Transverse colon (tissue), 3 donors: ENCODE data around the gene FBXO34.

ENCODE experiments used
- EP300 ChIP-seq: sonication (generic); formaldehyde crosslinking; IDR thresholded peaks from one replicate; pipeline ENCODE4 v1.6.1; 2017; ENCODE audit warnings: antibody characterized with exemption, low read depth
- POLR2A ChIP-seq: fragments of 450-650 bp; IDR thresholded peaks from one replicate; pipeline ENCODE4 v1.6.1; 2016; ENCODE audit warnings: antibody characterized with exemption, mild to moderate bottlenecking, moderate library complexity
- TF ChIP-seq, protein P1 (sequence below), 5 experiments: fragments of 200-600 bp in 3 of 5; fragments of 450-650 bp in 2 of 5; sonication (generic) in 3 of 5; IDR thresholded peaks; 1 replicate in 2 of 5; 2 replicates in 3 of 5; pipeline ENCODE4 v1.5.1; 2016 to 2017; ENCODE audit warnings: antibody characterized with exemption in 5 of 5, inconsistent platforms in 3 of 5, mild to moderate bottlenecking in 2 of 5, moderate library complexity in 1 of 5

DNA sequence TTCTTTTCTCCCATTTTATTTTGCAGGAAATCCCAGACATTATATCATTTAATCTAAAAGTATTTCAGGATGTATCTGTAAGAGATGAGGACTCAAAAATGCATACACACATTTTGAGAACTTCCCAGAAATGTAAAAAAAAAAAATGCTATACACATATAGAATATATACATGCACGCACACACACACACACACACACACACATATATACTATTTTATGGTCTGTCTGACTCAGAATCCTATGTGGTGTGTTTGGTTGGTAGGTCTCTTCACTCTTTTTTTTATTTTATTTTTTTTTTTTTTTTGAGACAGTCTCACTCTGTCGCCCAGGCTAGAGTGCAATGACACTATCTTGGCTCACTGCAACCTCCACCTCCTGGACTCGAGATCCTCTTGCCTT is 65.5 kb downstream of the FBXO34 start:
- TF ChIP-seq, protein P1, sequence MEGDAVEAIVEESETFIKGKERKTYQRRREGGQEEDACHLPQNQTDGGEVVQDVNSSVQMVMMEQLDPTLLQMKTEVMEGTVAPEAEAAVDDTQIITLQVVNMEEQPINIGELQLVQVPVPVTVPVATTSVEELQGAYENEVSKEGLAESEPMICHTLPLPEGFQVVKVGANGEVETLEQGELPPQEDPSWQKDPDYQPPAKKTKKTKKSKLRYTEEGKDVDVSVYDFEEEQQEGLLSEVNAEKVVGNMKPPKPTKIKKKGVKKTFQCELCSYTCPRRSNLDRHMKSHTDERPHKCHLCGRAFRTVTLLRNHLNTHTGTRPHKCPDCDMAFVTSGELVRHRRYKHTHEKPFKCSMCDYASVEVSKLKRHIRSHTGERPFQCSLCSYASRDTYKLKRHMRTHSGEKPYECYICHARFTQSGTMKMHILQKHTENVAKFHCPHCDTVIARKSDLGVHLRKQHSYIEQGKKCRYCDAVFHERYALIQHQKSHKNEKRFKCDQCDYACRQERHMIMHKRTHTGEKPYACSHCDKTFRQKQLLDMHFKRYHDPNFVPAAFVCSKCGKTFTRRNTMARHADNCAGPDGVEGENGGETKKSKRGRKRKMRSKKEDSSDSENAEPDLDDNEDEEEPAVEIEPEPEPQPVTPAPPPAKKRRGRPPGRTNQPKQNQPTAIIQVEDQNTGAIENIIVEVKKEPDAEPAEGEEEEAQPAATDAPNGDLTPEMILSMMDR (IDR thresholded peaks at IDR 0.05) = no peak
- TF ChIP-seq POLR2A (no peak), EP300 (no peak)
